IMR-90 (cell line): ENCODE measurements around the gene BCL2L15. TPM values are rescaled to one million over a fixed set of nuclear protein-coding genes. Genes with fewer than 3 reads are reported as not detected.

Experiments
- ATAC-seq: fragments of 200-7000 bp; cut with Tn5 transposase; 2 replicates; pipeline ENCODE4 v1.9.1; 2020; ENCODE audit warnings: low read depth, mild to moderate bottlenecking, moderate library complexity
- BruUV-seq: library from RNA; stranded (reverse); fragments of 400-500 nt; replicated peaks from 2 replicates; lab custom pipeline; 2021; lab: Mats Ljungman, UMichigan
- CTCF ChIA-PET: fragments of 300-600 bp; formaldehyde crosslinking; extraction: SDS; loops from one replicate; lab custom pipeline; 2021; ENCODE audit warnings: antibody characterized with exemption; lab: Yijun Ruan, JAX
- POLR2A ChIA-PET: fragments of 300-600 bp; sonication (Branson Sonifier 250); formaldehyde crosslinking; loops from one replicate; lab custom pipeline; 2022; ENCODE audit warnings: antibody characterized with exemption; ENCODE audit not compliant: unreplicated experiment; lab: Charles Lee
- DNase-seq: peaks from one replicate; pipeline ENCODE4 v3.0.0; 2013
- H2AFZ ChIP-seq: replicated peaks from 2 replicates; pipeline ENCODE3; 2013; ENCODE audit warnings: low read length, mild to moderate bottlenecking; ENCODE audit not compliant: poor library complexity
- H2AK5ac ChIP-seq: 2 replicates; pipeline ENCODE4 v1.6.1; 2013; ENCODE audit warnings: low read depth, low read length, inconsistent platforms
- H2AK9ac ChIP-seq: replicated peaks from 2 replicates; pipeline ENCODE3; 2013; ENCODE audit warnings: mild to moderate bottlenecking, low read depth, low read length, moderate library complexity; ENCODE audit not compliant: poor library complexity
- H2BK120ac ChIP-seq: 2 replicates; pipeline ENCODE4 v1.6.1; 2013; ENCODE audit warnings: low read depth, low read length, inconsistent platforms
- H2BK15ac ChIP-seq: 3 replicates; pipeline ENCODE4 v1.6.1; 2013; ENCODE audit warnings: low read depth, low read length, inconsistent platforms
- H2BK20ac ChIP-seq: 2 replicates; pipeline ENCODE4 v1.6.1; 2013; ENCODE audit warnings: low read depth, mild to moderate bottlenecking, inconsistent platforms, low read length, moderate library complexity
- H2BK5ac ChIP-seq: 2 replicates; pipeline ENCODE4 v1.6.1; 2013; ENCODE audit warnings: mild to moderate bottlenecking, low read depth, low read length, inconsistent platforms; ENCODE audit not compliant: poor library complexity, severe bottlenecking
- H3K14ac ChIP-seq: replicated peaks from 2 replicates; pipeline ENCODE4 v1.6.1; 2013; ENCODE audit warnings: low read depth, low read length, inconsistent platforms
- H3K18ac ChIP-seq: 2 replicates; pipeline ENCODE4 v1.6.1; 2013; ENCODE audit warnings: low read depth, low read length, control low read depth
- H3K23ac ChIP-seq: 2 replicates; pipeline ENCODE4 v1.6.1; 2013; ENCODE audit warnings: low read depth, low read length, inconsistent platforms
- H3K27ac ChIP-seq: 2 replicates; pipeline ENCODE4 v1.5.1; 2013; ENCODE audit warnings: mild to moderate bottlenecking, control low read depth, low read length; ENCODE audit not compliant: insufficient read depth
- H3K27me3 ChIP-seq: 2 replicates; pipeline ENCODE4 v1.6.1; 2013; ENCODE audit warnings: low read length; ENCODE audit not compliant: control insufficient read depth, insufficient read depth
- H3K36me3 ChIP-seq: 2 replicates; pipeline ENCODE4 v1.6.1; 2013; ENCODE audit warnings: low read length, mixed read lengths; ENCODE audit not compliant: control insufficient read depth, insufficient read depth
- H3K4ac ChIP-seq: 2 replicates; pipeline ENCODE4 v1.6.1; 2013; ENCODE audit warnings: low read depth, low read length, inconsistent platforms
- H3K4me1 ChIP-seq: 2 replicates; pipeline ENCODE4 v1.6.1; 2013; ENCODE audit warnings: low read length, mixed read lengths; ENCODE audit not compliant: control insufficient read depth, insufficient read depth
- H3K4me2 ChIP-seq: 2 replicates; pipeline ENCODE4 v1.6.1; 2013; ENCODE audit warnings: low read depth, mild to moderate bottlenecking, control low read depth, low read length, moderate library complexity
- H3K4me3 ChIP-seq: 2 replicates; pipeline ENCODE4 v1.5.1; 2013; ENCODE audit warnings: low read depth, mild to moderate bottlenecking, control low read depth, low read length, moderate library complexity; ENCODE audit not compliant: insufficient read depth
- H3K56ac ChIP-seq: 2 replicates; pipeline ENCODE4 v1.6.1; 2013; ENCODE audit warnings: low read length, inconsistent platforms; ENCODE audit not compliant: insufficient read depth; ENCODE audit errors: extremely low read depth
- H3K79me1 ChIP-seq, 2 experiments: 2 replicates each; pipeline ENCODE4 v1.6.1; 2013; ENCODE audit warnings: low read length in 2 of 2, inconsistent platforms in 1 of 2, low read depth in 1 of 2
- H3K9ac ChIP-seq: 2 replicates; pipeline ENCODE4 v1.6.1; 2013; ENCODE audit warnings: low read depth, low read length, control low read depth
- H3K9me1 ChIP-seq: 2 replicates; pipeline ENCODE4 v1.6.1; 2013; ENCODE audit warnings: low read length, inconsistent platforms; ENCODE audit not compliant: insufficient read depth
- H3K9me3 ChIP-seq: 2 replicates; pipeline ENCODE4 v1.6.1; 2013; ENCODE audit warnings: low read length; ENCODE audit not compliant: control insufficient read depth, insufficient read depth
- H4K20me1 ChIP-seq: 2 replicates; pipeline ENCODE4 v1.6.1; 2013; ENCODE audit warnings: low read length, inconsistent platforms; ENCODE audit not compliant: insufficient read depth
- H4K5ac ChIP-seq: 2 replicates; pipeline ENCODE4 v1.6.1; 2013; ENCODE audit warnings: mild to moderate bottlenecking, low read depth, low read length, control low read depth
- H4K8ac ChIP-seq, 2 experiments: 2 replicates each; pipeline ENCODE4 v1.6.1; 2013; ENCODE audit warnings: low read depth in 2 of 2, low read length in 2 of 2, control low read depth in 1 of 2, inconsistent platforms in 1 of 2
- H4K91ac ChIP-seq: 2 replicates; pipeline ENCODE4 v1.6.1; 2013; ENCODE audit warnings: low read depth, low read length, inconsistent platforms; ENCODE audit not compliant: insufficient read depth
- ELK1 ChIP-seq: fragments of 150-350 bp; IDR thresholded peaks from 2 replicates; pipeline ENCODE4 v1.6.1; 2016; ENCODE audit warnings: low read depth, mild to moderate bottlenecking, low read length, moderate library complexity, borderline replicate concordance
- MAFK ChIP-seq: IDR thresholded peaks from 2 replicates; pipeline ENCODE4 v1.6.1; 2012; ENCODE audit warnings: low read depth, low read length, improper control_type of control experiment
- MXI1 ChIP-seq: IDR thresholded peaks from 2 replicates; pipeline ENCODE4 v1.6.1; 2012; ENCODE audit warnings: low read depth, mild to moderate bottlenecking, low read length, moderate library complexity, borderline replicate concordance
- NFE2L2 ChIP-seq: fragments of 150-350 bp; IDR thresholded peaks from 2 replicates; pipeline ENCODE4 v1.6.1; 2016; ENCODE audit warnings: low read depth, mild to moderate bottlenecking, low read length
- WGBS, 2 experiments: methylation state at CpG; one replicate each; pipeline versions ENCODE4 v1.1.5 to v1.1.7; 2013; ENCODE audit warnings: missing lambda C conversion rate in 2 of 2; ENCODE audit not compliant: insufficient read length in 1 of 2; ENCODE audit errors: extremely low coverage in 2 of 2; 5-methylcytosine and 5-hydroxymethylcytosine counted together
- dilution Hi-C: fragments of 300-500 bp; cut with HindIII; formaldehyde crosslinking; loops from one replicate; pipeline ENCODE4 v1.14.3; 2018; ENCODE audit warnings: low sequenced_read_pairs; ENCODE audit not compliant: unreplicated experiment
- in situ Hi-C: fragments of 300-500 bp; cut with MboI; formaldehyde crosslinking; loops from 3 replicates; pipeline ENCODE4 v1.14.3; 2019; ENCODE audit warnings: low sequenced_read_pairs, inconsistent platforms, mixed read lengths
- intact Hi-C: fragments of 100-400 bp; cut with micrococcal nuclease; formaldehyde crosslinking; loops from 2 replicates; pipeline ENCODE4 v1.10.0; 2022
- polyA plus RNA-seq, 3 experiments: library from polyadenylated mRNA; depleted of rRNA; stranded (reverse); fragments of >200 nt; gene quantifications; 2 replicates each; pipeline ENCODE4 v1.2.3, GENCODE V29; 2012; ENCODE audit warnings: low replicate concordance in 1 of 3
- total RNA-seq: library from RNA; depleted of rRNA; stranded (reverse); fragments of >200 nt; gene quantifications from 2 replicates; pipeline ENCODE4 v1.2.3, GENCODE V29; 2012
- TF ChIP-seq, protein P1 (sequence below): conservative IDR thresholded peaks from 2 replicates; pipeline ENCODE4 v1.5.1; 2012; ENCODE audit warnings: mild to moderate bottlenecking, low read depth, low read length, improper control_type of control experiment

BCL2L15 gene
- total and polyA plus RNA-seq, 2 of the 4 experiments (the other 2 are of a cell fraction), result under 0.01 to 0.15 TPM

- ChIA-PET POLR2A (interaction anchor here (0.6 kb wide), 3 partner anchors 11 to 637 kb away, joined by 3 to 5 read pairs (median 4); no protein-coding TSS in a partner anchor), CTCF (interaction anchor here (1.3 kb wide), 1 partner anchor 23 kb away, joined by 4 read pairs; no protein-coding TSS in a partner anchor)
- in situ Hi-C loops (no loop called here), dilution Hi-C loops (no loop called here), intact Hi-C loops (loop anchor here (10.0 kb wide), 1 partner anchor 790 kb away; no protein-coding TSS in a partner anchor)
- Histone ChIP-seq H3K23ac (no peak overlapping the region), H4K91ac (no peak overlapping the region), H3K4me2 (no peak overlapping the region), H4K20me1 (peaks cover 72% of the 10 kb centered on the region), H4K8ac (no peak overlapping the region), H2AK5ac (no peak overlapping the region), H3K4me1 (peaks cover 2% of the 10 kb centered on the region; the same call in 1 of the 2 replicates), H3K18ac (no peak overlapping the region), H3K79me1 (peaks cover 8 to 56% of the 10 kb centered on the region in 2 experiments; a peak in 3 of 4 replicates), H2AK9ac (no peak overlapping the region), H3K4ac (no peak overlapping the region), H3K56ac (no peak overlapping the region), H4K5ac (no peak overlapping the region), H2BK5ac (no peak overlapping the region), H2BK20ac (no peak overlapping the region), H3K9ac (no peak overlapping the region), H3K36me3 (no peaks in the 10 kb centered on the region), H2BK15ac (no peak overlapping the region), H3K14ac (no peak overlapping the region), H2AFZ (no peak overlapping the region), H3K9me1 (peaks cover 11% of the 10 kb centered on the region), H3K9me3 (no peaks in the 10 kb centered on the region), H3K27ac (no peak overlapping the region), H3K27me3 (no peaks in the 10 kb centered on the region), H2BK120ac (no peak overlapping the region), H3K4me3 (no peak overlapping the region)
- ATAC-seq (no peak), DNase-seq (no peak)
- no peak for TF ChIP-seq ELK1
- TF ChIP-seq NFE2L2, result no peak
- TF ChIP-seq MXI1, result no peak
- TF ChIP-seq, protein P1, sequence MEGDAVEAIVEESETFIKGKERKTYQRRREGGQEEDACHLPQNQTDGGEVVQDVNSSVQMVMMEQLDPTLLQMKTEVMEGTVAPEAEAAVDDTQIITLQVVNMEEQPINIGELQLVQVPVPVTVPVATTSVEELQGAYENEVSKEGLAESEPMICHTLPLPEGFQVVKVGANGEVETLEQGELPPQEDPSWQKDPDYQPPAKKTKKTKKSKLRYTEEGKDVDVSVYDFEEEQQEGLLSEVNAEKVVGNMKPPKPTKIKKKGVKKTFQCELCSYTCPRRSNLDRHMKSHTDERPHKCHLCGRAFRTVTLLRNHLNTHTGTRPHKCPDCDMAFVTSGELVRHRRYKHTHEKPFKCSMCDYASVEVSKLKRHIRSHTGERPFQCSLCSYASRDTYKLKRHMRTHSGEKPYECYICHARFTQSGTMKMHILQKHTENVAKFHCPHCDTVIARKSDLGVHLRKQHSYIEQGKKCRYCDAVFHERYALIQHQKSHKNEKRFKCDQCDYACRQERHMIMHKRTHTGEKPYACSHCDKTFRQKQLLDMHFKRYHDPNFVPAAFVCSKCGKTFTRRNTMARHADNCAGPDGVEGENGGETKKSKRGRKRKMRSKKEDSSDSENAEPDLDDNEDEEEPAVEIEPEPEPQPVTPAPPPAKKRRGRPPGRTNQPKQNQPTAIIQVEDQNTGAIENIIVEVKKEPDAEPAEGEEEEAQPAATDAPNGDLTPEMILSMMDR, result no peak
- no peak for TF ChIP-seq MAFK
- BruUV-seq, result no TSS peak
- no CpG with 5 or more reads among the region's 5 CpGs for whole genome bisulfite sequencing, 2 experiments
These were observed 47.2 kb upstream of the BCL2L15 start for GRCh38 chr1:113934511-113935055.
